ENCODE results near the gene GNG7.

- TF ChIP-seq, protein P1, sequence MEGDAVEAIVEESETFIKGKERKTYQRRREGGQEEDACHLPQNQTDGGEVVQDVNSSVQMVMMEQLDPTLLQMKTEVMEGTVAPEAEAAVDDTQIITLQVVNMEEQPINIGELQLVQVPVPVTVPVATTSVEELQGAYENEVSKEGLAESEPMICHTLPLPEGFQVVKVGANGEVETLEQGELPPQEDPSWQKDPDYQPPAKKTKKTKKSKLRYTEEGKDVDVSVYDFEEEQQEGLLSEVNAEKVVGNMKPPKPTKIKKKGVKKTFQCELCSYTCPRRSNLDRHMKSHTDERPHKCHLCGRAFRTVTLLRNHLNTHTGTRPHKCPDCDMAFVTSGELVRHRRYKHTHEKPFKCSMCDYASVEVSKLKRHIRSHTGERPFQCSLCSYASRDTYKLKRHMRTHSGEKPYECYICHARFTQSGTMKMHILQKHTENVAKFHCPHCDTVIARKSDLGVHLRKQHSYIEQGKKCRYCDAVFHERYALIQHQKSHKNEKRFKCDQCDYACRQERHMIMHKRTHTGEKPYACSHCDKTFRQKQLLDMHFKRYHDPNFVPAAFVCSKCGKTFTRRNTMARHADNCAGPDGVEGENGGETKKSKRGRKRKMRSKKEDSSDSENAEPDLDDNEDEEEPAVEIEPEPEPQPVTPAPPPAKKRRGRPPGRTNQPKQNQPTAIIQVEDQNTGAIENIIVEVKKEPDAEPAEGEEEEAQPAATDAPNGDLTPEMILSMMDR (IDR thresholded peaks at IDR 0.05), result peak in 1 of 4 experiments; percentile 16
- no peak for TF ChIP-seq POLR2A (IDR thresholded peaks at IDR 0.05)
These were observed 240.5 kb downstream of the GNG7 start for GRCh38 chr19:2461751-2462634.
